ENCODE data around the gene MINAR2.

MINAR2 gene

DNA sequence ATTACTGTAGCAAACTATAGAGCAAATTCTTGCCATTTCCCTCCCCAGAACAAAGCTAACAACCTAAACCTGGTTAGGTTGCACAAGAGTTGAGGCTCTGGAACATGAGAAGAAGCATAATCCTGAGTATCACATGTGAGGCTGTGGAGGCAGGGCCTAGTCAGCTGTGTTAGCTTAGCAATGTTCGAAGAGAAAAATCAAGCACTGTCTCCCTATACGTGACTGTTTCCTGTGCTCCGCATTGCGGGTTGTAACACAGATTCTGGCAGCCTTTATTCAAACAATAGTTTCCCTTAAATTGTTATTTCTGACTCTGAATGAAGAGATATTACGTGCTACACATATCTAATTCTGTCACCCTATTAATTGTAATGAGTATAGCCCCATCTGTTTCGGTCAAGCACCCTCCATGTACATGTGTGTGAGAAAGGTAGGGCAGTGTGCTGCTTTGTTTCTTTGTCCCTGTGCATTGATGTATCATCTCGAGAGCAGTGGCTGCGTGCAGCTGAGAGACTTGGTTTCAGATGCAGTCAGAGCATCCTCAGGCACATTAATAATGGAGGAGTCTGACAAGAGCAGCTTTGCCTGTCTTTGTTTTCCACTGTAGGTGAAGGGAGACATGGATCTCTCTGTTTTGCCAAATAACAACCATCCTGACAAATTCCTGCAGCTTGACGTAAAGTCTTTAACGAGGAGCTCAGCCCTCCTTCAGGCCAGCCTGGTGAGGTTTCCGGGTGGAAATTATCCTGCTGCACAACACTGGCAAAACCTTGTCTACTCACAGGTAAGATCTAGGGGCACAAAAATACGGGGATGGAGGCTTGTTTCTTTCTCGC is at the start of gene MINAR2:
TSS of gene MINAR2 (plus strand) at position 523 of the 836 bp plus-strand sequence. CDS start at position 620, 97 bp downstream.
- no peak within 1 kb of the TSS for H3K4me3 ChIP-seq (ENCODE audit: low read depth, low read length)
- TF ChIP-seq, protein P1, sequence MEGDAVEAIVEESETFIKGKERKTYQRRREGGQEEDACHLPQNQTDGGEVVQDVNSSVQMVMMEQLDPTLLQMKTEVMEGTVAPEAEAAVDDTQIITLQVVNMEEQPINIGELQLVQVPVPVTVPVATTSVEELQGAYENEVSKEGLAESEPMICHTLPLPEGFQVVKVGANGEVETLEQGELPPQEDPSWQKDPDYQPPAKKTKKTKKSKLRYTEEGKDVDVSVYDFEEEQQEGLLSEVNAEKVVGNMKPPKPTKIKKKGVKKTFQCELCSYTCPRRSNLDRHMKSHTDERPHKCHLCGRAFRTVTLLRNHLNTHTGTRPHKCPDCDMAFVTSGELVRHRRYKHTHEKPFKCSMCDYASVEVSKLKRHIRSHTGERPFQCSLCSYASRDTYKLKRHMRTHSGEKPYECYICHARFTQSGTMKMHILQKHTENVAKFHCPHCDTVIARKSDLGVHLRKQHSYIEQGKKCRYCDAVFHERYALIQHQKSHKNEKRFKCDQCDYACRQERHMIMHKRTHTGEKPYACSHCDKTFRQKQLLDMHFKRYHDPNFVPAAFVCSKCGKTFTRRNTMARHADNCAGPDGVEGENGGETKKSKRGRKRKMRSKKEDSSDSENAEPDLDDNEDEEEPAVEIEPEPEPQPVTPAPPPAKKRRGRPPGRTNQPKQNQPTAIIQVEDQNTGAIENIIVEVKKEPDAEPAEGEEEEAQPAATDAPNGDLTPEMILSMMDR (conservative IDR thresholded peaks at IDR 0.05; ENCODE audit: low read depth, low read length) = no peak
- no peak for DNase-seq (ENCODE audit: low read depth)

DNA sequence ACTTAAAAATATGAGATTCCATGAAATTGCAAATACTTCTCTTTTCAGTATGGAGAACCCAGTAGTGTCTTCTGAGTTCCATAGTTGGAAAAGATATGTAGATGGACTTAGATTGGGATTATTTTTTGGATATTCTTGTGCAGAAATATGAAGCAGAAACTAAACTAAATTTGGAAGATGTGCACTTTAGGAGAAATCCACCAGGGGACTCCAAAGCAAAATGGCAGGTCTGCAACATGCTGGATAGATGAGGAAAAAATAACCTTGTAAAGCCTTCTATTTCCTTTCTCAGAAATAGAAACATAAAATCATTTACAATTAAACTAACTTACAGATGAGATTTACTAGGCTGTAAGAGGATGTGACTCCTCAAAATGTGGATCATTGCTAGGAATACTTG is 49.2 kb upstream of the MINAR2 start:
- peak; percentile 9 for DNase-seq (ENCODE audit: low read depth)
- TF ChIP-seq, protein P1 (conservative IDR thresholded peaks at IDR 0.05; ENCODE audit: low read depth, low read length) = peak; percentile 35
- no peak overlapping the region for H3K4me3 ChIP-seq (ENCODE audit: low read depth, low read length)

- TF ChIP-seq, protein P1 (conservative IDR thresholded peaks at IDR 0.05; ENCODE audit: low read depth, low read length) = no peak
- no peak for DNase-seq (ENCODE audit: low read depth)
- no peak overlapping the region for H3K4me3 ChIP-seq (ENCODE audit: low read depth, low read length)
Measured at GRCh38 chr5:129716235-129716634, 31.7 kb upstream of the MINAR2 start.

DNA sequence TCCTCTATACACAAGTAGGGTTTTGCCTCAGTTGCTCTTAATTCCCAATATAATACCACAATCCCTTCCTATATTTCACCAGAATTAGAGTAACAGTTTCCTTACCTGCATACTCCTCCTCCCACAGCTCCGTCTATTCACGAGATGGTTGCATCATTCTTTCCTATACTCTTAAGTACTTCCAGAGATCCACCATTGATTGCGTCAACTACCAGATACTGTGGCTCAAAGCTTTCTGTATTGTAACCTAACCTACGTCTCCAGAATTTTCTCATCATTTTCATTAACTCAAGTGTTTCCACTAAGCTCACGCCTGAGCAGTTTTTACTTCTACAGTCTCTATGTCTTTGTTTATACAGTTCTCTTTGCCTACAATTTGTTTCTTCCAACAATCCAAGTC is 31.2 kb upstream of the MINAR2 start:
- no peak for DNase-seq (ENCODE audit: low read depth)
- TF ChIP-seq, protein P1 (conservative IDR thresholded peaks at IDR 0.05; ENCODE audit: low read depth, low read length) = no peak
- H3K4me3 ChIP-seq (ENCODE audit: low read depth, low read length) = no peak overlapping the region

DNA sequence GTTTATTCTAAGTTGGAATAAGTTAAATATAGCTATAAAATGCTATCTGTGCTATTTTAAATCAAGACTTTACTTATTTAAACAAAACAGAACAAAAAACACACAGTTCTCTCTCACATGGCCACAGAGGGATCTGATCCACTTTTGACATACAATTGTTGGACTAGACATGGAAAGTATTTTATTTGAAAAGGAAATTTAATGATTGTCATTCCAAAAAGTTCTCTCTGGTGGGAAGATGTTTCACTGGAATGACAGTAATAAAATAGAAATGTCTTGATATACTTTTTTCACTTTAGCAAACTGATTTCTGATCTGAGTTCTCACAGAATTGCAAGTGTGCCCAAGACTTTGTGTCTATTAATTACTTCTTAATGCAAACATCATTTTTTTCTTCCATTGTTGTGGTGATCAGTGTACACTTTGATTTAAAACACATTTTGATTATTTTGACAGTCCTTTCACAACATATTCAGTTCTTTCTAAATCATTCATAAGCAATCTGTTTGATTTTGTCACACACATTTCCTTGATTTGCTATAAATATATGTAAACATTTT is 30.1 kb upstream of the MINAR2 start:
- DNase-seq (ENCODE audit: low read depth) = no peak
- TF ChIP-seq, protein P1 (conservative IDR thresholded peaks at IDR 0.05; ENCODE audit: low read depth, low read length) = no peak
- H3K4me3 ChIP-seq (ENCODE audit: low read depth, low read length) = no peak overlapping the region

DNA sequence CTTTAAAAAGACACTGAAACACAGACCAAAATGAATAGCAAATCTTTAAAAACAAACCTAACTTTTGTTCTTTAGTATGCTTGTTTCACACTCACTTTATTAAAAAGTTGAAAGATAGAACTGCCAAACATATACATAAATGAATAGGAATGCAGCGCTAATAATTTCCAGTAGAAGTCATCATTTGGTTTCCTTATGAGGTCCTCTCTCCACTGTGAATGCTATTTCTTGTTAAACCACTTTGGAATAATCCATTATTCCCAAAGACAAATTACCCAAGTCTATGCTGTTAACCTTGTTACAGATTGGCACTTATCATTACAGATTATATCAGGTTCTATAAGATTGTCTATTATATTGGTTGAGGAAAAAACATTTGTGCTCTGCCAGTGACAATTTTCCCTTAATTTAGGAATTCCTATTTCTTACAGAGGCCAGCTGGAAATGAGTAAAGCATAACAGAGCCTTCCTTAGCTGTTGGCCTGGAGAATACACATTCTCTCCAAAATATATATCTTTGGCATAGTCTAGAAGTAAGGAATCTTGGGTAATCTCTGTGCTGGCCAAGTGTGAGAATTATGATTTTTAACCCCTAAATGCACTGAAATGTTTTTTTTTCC is 29.3 kb upstream of the MINAR2 start:
- no peak overlapping the region for H3K4me3 ChIP-seq (ENCODE audit: low read depth, low read length)
- TF ChIP-seq, protein P1 (conservative IDR thresholded peaks at IDR 0.05; ENCODE audit: low read depth, low read length) = no peak
- no peak for DNase-seq (ENCODE audit: low read depth)

All from choroid plexus epithelial cell (primary cell).